K562 (cell line): ENCODE measurements around the gene PHEX. TPM values are rescaled to one million over a fixed set of nuclear protein-coding genes. Genes with fewer than 3 reads are reported as not detected.

ENCODE experiments used
- AFF1 ChIP-seq, 2 experiments: fragments of 450-650 bp; IDR thresholded peaks; 2 replicates each; pipeline ENCODE4 v1.6.1; 2018; ENCODE audit warnings: mild to moderate bottlenecking in 2 of 2, low read depth in 1 of 2; ENCODE audit not compliant: partially characterized antibody in 2 of 2
- CBFA2T2 ChIP-seq: fragments of 450-650 bp; conservative IDR thresholded peaks from 2 replicates; pipeline ENCODE4 v1.6.1; 2017; ENCODE audit warnings: mild to moderate bottlenecking
- HDAC1 ChIP-seq, 2 experiments: fragments of 450-650 bp; IDR thresholded peaks; 2 replicates each; pipeline ENCODE4 v1.6.1; 2016 to 2017; ENCODE audit warnings: inconsistent platforms in 1 of 2, mild to moderate bottlenecking in 1 of 2, moderate library complexity in 1 of 2
- HINFP ChIP-seq: fragments of 450-650 bp; conservative IDR thresholded peaks from 2 replicates; pipeline ENCODE4 v1.6.1; 2016; ENCODE audit warnings: missing genetic modification characterization, low read depth, mild to moderate bottlenecking, control low read depth, missing compliant biosample characterization
- HMGN3 ChIP-seq: IDR thresholded peaks from 2 replicates; pipeline ENCODE4 v1.6.1; 2011; ENCODE audit warnings: borderline replicate concordance, low read depth, mild to moderate bottlenecking, mixed read lengths, low read length; ENCODE audit not compliant: insufficient read length; ENCODE audit errors: extremely low read depth
- polyA plus RNA-seq, 8 experiments: library from polyadenylated mRNA; depleted of rRNA in 4 of 8; stranded (reverse) in 5 of 8; unstranded in 3 of 8; fragments of >200 nt; fragmentation: Nextera tagmentation in 2 of 8; fragmentation: Illumina TruSeq in 1 of 8; extraction: Ambion mirVana in 2 of 8; extraction: Trizol in 1 of 8; gene quantifications; 2 replicates each; pipeline versions ENCODE4 v1.2.1 to v1.2.3, GENCODE V29; 2011 to 2014; ENCODE audit warnings: inconsistent platforms in 1 of 8, missing spikeins in 1 of 8
- total RNA-seq, 7 experiments: library from RNA; depleted of rRNA in 6 of 7; stranded (reverse); fragments of >200 nt in 6 of 7; fragmentation: Illumina TruSeq in 2 of 7; extraction: Trizol in 2 of 7; gene quantifications; 2 replicates each; pipeline versions ENCODE4 v1.2.1 to v1.2.3, GENCODE V29; 2011 to 2021; ENCODE audit warnings: low replicate concordance in 1 of 7

The PHEX gene
- total and polyA plus RNA-seq, 9 of the 15 experiments (the other 6 are each of a cell fraction or from before 2014, with no cell fraction given) = 0.01 to 0.11 (median 0.04) TPM; not detected in 6

GRCh38 chrX:22060415-22061280, 28.5 kb downstream of the PHEX start (continued):
- TF ChIP-seq AFF1 (IDR thresholded peaks at IDR 0.05; ENCODE audit: low read depth in 1 of 2, partially characterized antibody in 2 of 2) (no peak), HINFP (tag) (no peak), HMGN3 (no peak), CBFA2T2 (no peak), HDAC1 (IDR thresholded peaks at IDR 0.05) (no peak)
